DND-41 (cell line): ENCODE measurements around the gene AGMO.

Source experiments
- EZH2 ChIP-seq: IDR thresholded peaks from 3 replicates; pipeline ENCODE4 v1.6.1; 2012; ENCODE audit warnings: borderline replicate concordance, low read depth, mild to moderate bottlenecking, moderate library complexity, low read length, inconsistent platforms; ENCODE audit not compliant: severe bottlenecking
- TF ChIP-seq, protein P1 (sequence below): IDR thresholded peaks from 2 replicates; pipeline ENCODE4 v1.5.1; 2012; ENCODE audit warnings: borderline replicate concordance, low read length, moderate library complexity, mild to moderate bottlenecking; ENCODE audit not compliant: poor library complexity, severe bottlenecking; ENCODE audit errors: extremely low read depth

DNA sequence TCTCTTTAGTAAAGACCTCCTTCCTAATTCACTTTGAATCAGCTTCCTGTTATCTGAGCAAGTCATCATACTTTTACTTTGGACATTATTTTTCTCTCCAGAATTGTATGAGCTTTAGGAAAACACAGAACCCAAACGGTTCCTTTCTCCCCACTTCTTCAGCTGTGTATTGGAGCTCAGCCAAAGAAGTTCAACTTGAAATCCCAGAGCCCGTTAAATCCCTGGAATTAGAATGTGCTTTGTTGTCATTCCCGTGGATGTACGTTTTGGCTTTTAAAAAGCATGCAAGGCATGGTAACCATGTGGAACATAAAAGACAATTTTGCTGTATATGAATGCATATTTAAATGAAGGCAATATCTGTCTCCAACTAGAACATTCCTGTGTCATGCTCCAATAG, 46.6 kb downstream of the AGMO start:
- TF ChIP-seq, protein P1, sequence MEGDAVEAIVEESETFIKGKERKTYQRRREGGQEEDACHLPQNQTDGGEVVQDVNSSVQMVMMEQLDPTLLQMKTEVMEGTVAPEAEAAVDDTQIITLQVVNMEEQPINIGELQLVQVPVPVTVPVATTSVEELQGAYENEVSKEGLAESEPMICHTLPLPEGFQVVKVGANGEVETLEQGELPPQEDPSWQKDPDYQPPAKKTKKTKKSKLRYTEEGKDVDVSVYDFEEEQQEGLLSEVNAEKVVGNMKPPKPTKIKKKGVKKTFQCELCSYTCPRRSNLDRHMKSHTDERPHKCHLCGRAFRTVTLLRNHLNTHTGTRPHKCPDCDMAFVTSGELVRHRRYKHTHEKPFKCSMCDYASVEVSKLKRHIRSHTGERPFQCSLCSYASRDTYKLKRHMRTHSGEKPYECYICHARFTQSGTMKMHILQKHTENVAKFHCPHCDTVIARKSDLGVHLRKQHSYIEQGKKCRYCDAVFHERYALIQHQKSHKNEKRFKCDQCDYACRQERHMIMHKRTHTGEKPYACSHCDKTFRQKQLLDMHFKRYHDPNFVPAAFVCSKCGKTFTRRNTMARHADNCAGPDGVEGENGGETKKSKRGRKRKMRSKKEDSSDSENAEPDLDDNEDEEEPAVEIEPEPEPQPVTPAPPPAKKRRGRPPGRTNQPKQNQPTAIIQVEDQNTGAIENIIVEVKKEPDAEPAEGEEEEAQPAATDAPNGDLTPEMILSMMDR = no peak
- TF ChIP-seq EZH2 = no peak
